ENCODE results near the gene TLK2.
"Not testable (repeated sequence)": the region's sequence is repeated elsewhere in the genome, so short reads cannot be mapped to it uniquely, and the experiment has no call there.

- TF ChIP-seq RAD21 (conservative IDR thresholded peaks at IDR 0.05); CTCF (IDR thresholded peaks at IDR 0.05; ENCODE audit: poor library complexity, severe bottlenecking); EP300 (conservative IDR thresholded peaks at IDR 0.05; ENCODE audit: poor library complexity, severe bottlenecking): not testable (repeated sequence)
Measured at GRCh38 chr17:62470666-62471379, 7.8 kb upstream of the TLK2 start.

Data from neural cell (in vitro differentiated cells).